ENCODE data around the gene DUSP16.
"Not testable (repeated sequence)": the region's sequence is repeated elsewhere in the genome, so short reads cannot be mapped to it uniquely, and the experiment has no call there.

Gene DUSP16

DNA sequence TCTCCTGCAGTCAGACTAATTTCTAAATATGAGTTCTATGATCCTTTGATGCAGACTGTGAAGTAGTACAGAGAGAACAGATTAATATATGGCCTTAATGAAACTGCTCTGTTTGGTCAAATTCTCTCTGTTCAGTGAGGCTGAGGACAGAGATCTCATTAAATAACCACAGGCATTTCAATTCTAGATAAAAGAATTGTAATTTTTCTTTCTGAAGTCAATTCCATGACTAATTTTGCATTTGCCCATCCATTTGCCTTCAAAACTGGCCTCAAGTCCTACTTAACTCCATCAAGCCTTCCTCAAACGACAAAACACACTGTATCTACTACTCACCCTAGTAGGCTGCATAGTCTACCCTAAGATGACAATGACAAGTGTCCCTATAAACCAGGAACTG, 67.1 kb downstream of the DUSP16 start:
- DNase-seq (ENCODE audit: low spot score) = no peak

- DNase-seq (ENCODE audit: low spot score) = no peak
These were observed 70.1 kb downstream of the DUSP16 start for GRCh38 chr12:12492547-12492946.

DNA sequence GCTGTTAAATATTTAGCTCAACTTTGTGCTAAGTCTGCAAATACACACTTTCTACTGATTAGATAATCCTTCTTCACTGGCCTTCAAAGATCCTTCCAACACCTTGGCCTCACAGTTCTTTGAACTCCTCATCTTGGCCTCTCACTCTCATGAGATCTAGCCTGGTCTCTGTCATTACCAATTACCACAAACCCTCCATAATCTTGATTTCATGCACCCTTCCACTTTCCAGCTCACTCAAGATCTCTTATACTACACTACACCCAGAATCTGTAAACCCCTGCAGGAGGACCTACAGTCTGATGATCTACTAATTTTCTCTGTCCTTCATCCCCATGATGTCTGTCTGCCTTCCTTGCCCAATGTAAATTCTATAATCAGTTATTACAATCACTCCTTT, 71.1 kb downstream of the DUSP16 start:
- no peak for DNase-seq (ENCODE audit: low spot score)

DNA sequence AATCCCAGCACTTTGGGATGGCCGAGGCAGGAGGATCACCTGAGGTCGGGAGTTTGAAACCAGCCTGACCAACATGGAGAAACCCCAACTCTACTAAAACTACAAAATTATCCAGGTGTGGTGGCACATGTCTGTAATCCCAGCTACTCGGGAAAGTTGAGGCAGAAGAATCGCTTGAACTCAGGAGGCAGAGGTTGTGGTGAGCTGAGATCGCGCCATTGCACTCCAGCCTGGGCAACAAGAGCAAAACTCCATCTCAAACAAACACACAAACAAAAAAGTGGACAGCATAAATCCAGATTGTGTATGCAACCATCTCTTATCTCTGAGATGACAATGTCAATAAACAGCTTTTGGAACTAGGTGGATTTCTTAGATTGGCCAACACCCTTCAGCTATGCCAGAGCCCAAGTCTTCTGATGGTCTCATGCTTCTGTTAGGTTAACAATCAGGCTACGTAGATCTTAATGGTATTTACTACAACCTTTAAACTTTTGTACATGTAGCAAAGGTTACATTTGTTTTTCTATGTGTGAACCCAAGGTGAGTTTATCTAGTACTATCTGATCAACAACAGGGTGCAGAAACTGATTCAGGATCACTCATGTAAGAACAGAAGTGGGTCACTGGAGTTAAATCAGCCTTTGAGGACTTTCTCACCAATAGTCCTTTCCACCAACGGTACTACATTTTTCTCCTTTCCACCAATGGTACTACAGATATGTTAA, 73.7 kb downstream of the DUSP16 start:
- DNase-seq (ENCODE audit: low spot score) = peak; percentile 34

GRCh38 chr12:12488296-12488695, 74.4 kb downstream of the DUSP16 start:
- DNase-seq (ENCODE audit: low spot score) = no peak

GRCh38 chr12:12487490-12487889, 75.2 kb downstream of the DUSP16 start:
- no peak for DNase-seq (ENCODE audit: low spot score)

DNA sequence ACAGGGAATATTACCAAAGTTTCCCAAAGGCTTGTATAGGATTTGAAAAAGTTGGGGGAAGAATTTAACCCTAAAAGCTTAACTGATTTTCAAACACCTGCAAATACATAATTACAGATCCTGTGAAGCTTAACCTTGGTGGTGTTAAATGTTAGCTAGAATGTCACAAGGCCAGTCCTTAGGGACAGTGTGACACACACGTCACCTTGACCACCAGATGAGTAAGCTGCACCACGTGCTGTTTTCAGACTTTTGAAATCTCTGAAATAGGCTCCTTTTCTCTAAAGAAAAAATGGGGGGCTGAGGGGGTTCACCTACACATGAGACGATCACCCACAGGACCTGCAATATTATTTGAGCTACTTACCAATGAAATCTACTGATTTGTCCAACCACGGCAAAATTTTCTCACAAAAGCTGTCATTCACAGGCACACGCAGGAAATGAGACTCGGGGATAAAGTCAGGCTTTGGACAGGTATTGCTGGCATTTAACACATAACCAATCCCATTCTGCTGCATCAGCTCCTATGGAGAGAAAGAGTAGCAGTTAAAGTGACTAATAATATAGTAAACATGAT, 75.9 kb downstream of the DUSP16 start:
- no peak for DNase-seq (ENCODE audit: low spot score)

DNA sequence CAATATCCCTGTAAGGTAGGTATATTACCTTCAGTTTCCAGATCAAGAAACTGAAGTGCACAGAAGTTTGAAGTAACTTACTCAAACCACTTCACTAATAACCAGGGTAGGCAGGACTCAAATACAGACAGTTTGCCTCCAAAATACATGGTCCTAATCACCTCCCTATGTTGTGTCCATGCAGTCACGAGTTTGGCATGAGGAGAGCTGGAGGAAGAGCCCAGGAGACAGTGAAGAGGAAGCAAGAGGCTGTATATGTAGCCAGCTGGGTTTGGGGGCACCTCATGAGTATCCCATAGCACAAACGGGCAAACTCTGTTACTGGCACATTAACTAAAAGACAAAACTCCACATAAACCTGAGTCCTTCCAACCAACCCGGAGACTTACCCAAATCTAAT, 79.2 kb downstream of the DUSP16 start:
- DNase-seq (ENCODE audit: low spot score) = no peak

DNA sequence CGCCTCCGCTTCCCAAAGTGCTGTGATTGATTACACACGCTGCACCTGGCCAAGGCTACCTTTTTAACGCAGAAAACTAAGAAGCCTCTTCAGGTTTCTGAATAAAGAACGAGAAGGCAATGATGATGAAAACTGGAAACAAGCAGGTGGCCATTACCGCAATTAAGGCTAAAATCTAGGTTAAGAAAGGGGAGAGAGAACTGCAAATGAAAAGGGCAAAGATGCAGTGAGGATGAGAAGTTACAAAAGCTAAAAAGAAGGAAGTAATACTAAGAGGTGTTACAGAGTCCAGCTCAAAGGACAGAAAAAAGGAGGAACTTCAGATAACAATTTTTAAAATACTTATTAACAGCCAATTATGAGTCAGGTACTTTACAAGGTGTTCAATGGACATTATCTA, 79.7 kb downstream of the DUSP16 start:
- DNase-seq (ENCODE audit: low spot score) = no peak

- no peak for DNase-seq (ENCODE audit: low spot score)
These were observed 80.4 kb downstream of the DUSP16 start for GRCh38 chr12:12482150-12482761.

- no peak for DNase-seq (ENCODE audit: low spot score)
These were observed 81.0 kb downstream of the DUSP16 start for GRCh38 chr12:12481631-12482030.

- no peak for DNase-seq (ENCODE audit: low spot score)
These were observed 82.6 kb downstream of the DUSP16 start for GRCh38 chr12:12480074-12480473.

GRCh38 chr12:12477532-12477890, 85.2 kb downstream of the DUSP16 start:
- no peak for DNase-seq (ENCODE audit: low spot score)

GRCh38 chr12:12476857-12477531, 85.7 kb downstream of the DUSP16 start:
- no peak for DNase-seq (ENCODE audit: low spot score)

GRCh38 chr12:12474931-12475795, 87.5 kb downstream of the DUSP16 start:
- no peak for DNase-seq (ENCODE audit: low spot score)

- no peak for DNase-seq (ENCODE audit: low spot score)
These were observed 88.2 kb downstream of the DUSP16 start for GRCh38 chr12:12474471-12474928.

DNA sequence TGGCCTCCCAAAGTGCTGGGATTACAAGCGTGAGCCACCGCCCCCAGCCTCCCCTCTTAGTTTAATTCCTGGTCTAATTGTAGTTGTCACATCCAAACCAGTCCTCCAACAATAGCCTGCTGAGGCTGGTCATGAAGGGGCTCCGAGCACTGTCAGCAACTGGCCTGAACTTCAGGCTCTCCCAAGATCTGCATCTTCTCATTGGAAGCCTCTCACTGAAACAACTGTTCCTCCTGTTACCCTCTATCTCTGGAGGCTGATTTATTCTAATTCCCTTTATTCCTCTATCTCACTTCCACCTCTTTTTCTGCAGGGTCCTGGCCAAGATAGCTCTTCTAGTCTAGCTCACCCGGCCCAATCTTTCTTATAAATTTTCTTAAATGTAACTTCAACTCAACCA, 89.4 kb downstream of the DUSP16 start:
- no peak for DNase-seq (ENCODE audit: low spot score)

DNA sequence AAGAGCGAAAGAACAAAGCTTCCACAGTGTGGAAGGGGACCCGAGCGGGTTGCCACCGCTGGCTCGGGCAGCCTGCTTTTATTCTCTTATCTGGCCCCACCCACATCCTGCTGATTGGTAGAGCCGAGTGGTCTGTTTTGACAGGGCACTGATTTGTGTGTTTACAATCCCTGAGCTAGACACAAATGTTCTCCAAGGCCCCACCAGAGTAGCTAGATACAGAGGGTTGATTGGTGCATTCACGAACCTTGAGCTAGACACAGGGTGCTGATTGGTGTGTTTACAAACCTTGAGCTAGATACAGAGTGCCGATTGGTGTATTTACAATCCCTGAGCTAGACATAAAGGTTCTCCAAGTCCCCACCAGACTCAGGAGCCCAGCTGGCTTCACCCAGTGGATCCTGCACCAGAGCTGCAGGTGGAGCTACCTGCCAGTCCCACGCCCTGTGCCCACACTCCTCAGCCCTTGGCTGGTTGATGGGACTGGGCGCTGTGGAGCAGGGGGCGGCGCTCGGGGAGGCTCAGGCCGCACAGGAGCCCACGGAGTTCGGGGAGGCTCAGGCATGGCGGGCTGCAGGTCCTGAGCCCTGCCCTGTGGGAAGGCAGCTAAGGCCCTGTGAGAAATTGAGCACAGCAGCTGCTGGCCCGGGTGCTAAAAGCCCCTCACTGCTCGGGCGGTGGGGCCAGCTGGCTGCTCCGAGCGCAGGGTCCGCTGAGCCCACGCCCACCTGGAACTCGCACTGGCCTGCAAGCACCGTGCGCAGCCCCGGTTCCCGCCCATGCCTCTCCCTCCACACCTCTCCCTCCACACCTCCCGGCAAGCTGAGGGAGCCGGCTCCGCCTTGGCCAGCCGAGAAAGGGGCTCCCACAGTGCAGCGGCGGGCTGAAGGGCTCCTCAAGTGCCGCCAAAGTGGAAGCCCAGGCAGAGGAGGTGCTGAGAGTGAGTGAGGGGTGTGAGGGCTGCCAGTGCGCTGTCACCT, 90.4 kb downstream of the DUSP16 start:
- not testable (repeated sequence) for DNase-seq (ENCODE audit: low spot score)

GRCh38 chr12:12470751-12471306, 91.8 kb downstream of the DUSP16 start:
- DNase-seq (ENCODE audit: low spot score) = no peak

DNA sequence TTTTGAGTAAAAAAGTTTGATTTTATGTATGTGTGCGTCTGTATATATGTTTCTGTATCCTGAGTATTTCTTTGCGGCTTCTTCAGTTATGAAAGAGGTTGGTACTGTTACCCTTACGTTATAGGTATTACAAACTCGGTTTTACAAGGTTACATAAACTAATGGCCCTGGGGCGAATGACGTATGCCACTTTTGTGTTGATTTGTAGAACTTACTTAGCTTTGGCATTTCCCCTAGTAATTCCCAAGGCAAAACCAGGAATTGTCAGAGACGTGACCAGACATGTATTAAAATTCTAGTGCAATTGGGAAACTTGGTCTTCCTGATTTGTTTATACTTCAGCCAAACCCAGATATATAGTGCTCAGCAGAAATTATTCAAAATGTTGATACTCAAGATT, 93.3 kb downstream of the DUSP16 start:
- no peak for DNase-seq (ENCODE audit: low spot score)

All from HuH-7 (cell line).